Tibial nerve (tissue), 4 donors: ENCODE data around the gene SIRT6. TPM values are rescaled to one million over a fixed set of nuclear protein-coding genes. Genes with fewer than 3 reads are reported as not detected.
"Not testable (repeated sequence)": the region's sequence is repeated elsewhere in the genome, so short reads cannot be mapped to it uniquely, and the experiment has no call there.

Experiments
- DNase-seq, 2 donors: peaks; one replicate each; pipeline ENCODE4 v3.0.0-alpha.2; 2019; ENCODE audit warnings: low spot score in 2 of 2
- H3K27ac ChIP-seq, 4 donors: fragments of 200-600 bp; sonication (generic) in 3 of 4; one replicate each; pipeline ENCODE4 v1.5.1; 2017 to 2019; ENCODE audit warnings: mild to moderate bottlenecking in 1 of 4
- H3K27me3 ChIP-seq, 2 donors: fragments of 200-600 bp; sonication (generic) in 1 of 2; one replicate each; pipeline versions ENCODE4 v1.5.1 to v1.6.0; 2017 to 2019
- H3K36me3 ChIP-seq, 3 donors: fragments of 200-600 bp; sonication (generic); one replicate each; pipeline ENCODE4 v1.5.1; 2018 to 2019
- H3K4me1 ChIP-seq, 4 donors: fragments of 200-600 bp; sonication (generic) in 3 of 4; one replicate each; pipeline ENCODE4 v1.5.1; 2017 to 2019
- H3K4me3 ChIP-seq, 4 donors: fragments of 200-600 bp; sonication (generic) in 3 of 4; one replicate each; pipeline ENCODE4 v1.5.1; 2017 to 2019; ENCODE audit warnings: mild to moderate bottlenecking in 1 of 4, moderate library complexity in 1 of 4
- H3K9me3 ChIP-seq, 4 donors: fragments of 200-600 bp; sonication (generic) in 3 of 4; one replicate each; pipeline ENCODE4 v1.5.1; 2017 to 2019
- EP300 ChIP-seq, 2 donors: sonication (generic); formaldehyde crosslinking; IDR thresholded peaks; one replicate each; pipeline ENCODE4 v1.6.1; 2017; ENCODE audit warnings: antibody characterized with exemption in 2 of 2, mild to moderate bottlenecking in 1 of 2
- POLR2A ChIP-seq, 2 donors: fragments of 450-650 bp; IDR thresholded peaks; one replicate each; pipeline ENCODE4 v1.6.1; 2017; ENCODE audit warnings: antibody characterized with exemption in 2 of 2, mild to moderate bottlenecking in 2 of 2, moderate library complexity in 2 of 2
- WGBS, 2 donors: methylation state at CpG; one replicate each; pipeline ENCODE4 v1.1.5; 2018; 5-methylcytosine and 5-hydroxymethylcytosine counted together
- total RNA-seq, 4 donors: library from RNA; depleted of rRNA; stranded (reverse); fragments of >200 nt; gene quantifications; one replicate each; pipeline ENCODE4 v1.1.0, GENCODE V29; 2016
- TF ChIP-seq, protein P1 (sequence below), 5 experiments: fragments of 200-600 bp in 3 of 5; fragments of 450-650 bp in 2 of 5; sonication (generic) in 3 of 5; IDR thresholded peaks; one replicate each; pipeline ENCODE4 v1.5.1; 2016 to 2019; ENCODE audit warnings: antibody characterized with exemption in 5 of 5, mild to moderate bottlenecking in 3 of 5, moderate library complexity in 2 of 5

The SIRT6 gene
- total RNA-seq, result 10 to 100 TPM; 17.7 to 41.4 (median 38.2) TPM

- WGBS, 2 donors, result 0 to 1% methylated on average over 46 to 57 of the region's 58 CpGs
- peak within 1 kb of the TSS; percentile 67 to 85 (median 82) for H3K27ac ChIP-seq
- peak; percentile 89 for DNase-seq
- H3K9me3 ChIP-seq, result no peaks in the 10 kb centered on the region
- H3K36me3 ChIP-seq, result peaks cover 0 to 35% (median 0%) of the 10 kb centered on the region in 3 donors
- TF ChIP-seq, protein P1, sequence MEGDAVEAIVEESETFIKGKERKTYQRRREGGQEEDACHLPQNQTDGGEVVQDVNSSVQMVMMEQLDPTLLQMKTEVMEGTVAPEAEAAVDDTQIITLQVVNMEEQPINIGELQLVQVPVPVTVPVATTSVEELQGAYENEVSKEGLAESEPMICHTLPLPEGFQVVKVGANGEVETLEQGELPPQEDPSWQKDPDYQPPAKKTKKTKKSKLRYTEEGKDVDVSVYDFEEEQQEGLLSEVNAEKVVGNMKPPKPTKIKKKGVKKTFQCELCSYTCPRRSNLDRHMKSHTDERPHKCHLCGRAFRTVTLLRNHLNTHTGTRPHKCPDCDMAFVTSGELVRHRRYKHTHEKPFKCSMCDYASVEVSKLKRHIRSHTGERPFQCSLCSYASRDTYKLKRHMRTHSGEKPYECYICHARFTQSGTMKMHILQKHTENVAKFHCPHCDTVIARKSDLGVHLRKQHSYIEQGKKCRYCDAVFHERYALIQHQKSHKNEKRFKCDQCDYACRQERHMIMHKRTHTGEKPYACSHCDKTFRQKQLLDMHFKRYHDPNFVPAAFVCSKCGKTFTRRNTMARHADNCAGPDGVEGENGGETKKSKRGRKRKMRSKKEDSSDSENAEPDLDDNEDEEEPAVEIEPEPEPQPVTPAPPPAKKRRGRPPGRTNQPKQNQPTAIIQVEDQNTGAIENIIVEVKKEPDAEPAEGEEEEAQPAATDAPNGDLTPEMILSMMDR (IDR thresholded peaks at IDR 0.05), result peak in 2 of 5 experiments; percentile 21 to 43
- TF ChIP-seq POLR2A (IDR thresholded peaks at IDR 0.05) (peak; percentile 50 to 65), EP300 (IDR thresholded peaks at IDR 0.05) (peak; percentile 94 to 97)
- H3K4me1 ChIP-seq, result peaks cover 0 to 30% (median 15%) of the 10 kb centered on the region in 4 donors
- H3K4me3 ChIP-seq, result peak within 1 kb of the TSS; percentile 86 to 99 (median 90)
- peaks cover 0 to 6% of the 10 kb centered on the region in 2 donors for H3K27me3 ChIP-seq
Measured at GRCh38 chr19:4182084-4182810, at the start of gene SIRT6, which contains the start of gene ANKRD24. TSS of gene SIRT6 (minus strand) at chr19:4182563. CDS start at chr19:4182539, 24 bp downstream. TSS of gene ANKRD24 (plus strand) at chr19:4182689. CDS start at chr19:4186426, 3,737 bp downstream.

GRCh38 chr19:4232139-4232538 is 49.8 kb upstream of the SIRT6 start:
- WGBS, 2 donors, result 60 to 79% methylated on average over 5 of the region's 5 CpGs
- H3K27ac ChIP-seq, H3K36me3 ChIP-seq, H3K4me3 ChIP-seq, DNase-seq, H3K9me3 ChIP-seq: not testable (repeated sequence)
- H3K27me3 ChIP-seq, result peaks cover 0 to 68% of the 10 kb centered on the region in 2 donors
- peaks cover 0 to 12% (median 0%) of the 10 kb centered on the region in 4 donors for H3K4me1 ChIP-seq

DNA sequence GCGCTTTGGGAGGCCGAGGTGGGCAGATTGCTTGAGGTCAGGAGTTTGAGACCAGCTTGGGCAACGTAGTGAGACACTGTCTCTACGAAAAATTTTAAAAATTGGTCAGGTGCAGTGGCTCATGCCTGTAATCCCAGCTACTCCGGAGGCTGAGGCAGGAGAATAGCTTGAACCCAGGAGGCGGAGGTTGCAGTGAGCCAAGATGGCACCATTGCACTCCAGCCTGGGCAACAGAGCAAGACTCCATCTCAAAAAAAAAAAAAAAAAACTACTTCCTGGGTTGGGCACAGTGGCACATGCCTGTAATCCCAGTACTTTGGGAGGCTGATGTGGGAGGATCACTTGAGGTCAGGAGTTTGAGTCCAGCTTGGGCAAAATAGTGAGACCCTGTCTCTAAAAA is 49.2 kb upstream of the SIRT6 start:
- peaks cover 0 to 68% of the 10 kb centered on the region in 2 donors for H3K27me3 ChIP-seq

GRCh38 chr19:4230237-4230636 is 47.9 kb upstream of the SIRT6 start:
- H3K36me3 ChIP-seq, H3K4me3 ChIP-seq, H3K9me3 ChIP-seq, H3K27ac ChIP-seq, DNase-seq: not testable (repeated sequence)
- WGBS, 2 donors, result 80 to 89% methylated on average over 6 of the region's 6 CpGs
- H3K4me1 ChIP-seq, result peaks cover 0 to 12% (median 0%) of the 10 kb centered on the region in 4 donors
- H3K27me3 ChIP-seq, result peaks cover 0 to 62% of the 10 kb centered on the region in 2 donors

More for the DNA sequence above, 49.2 kb upstream of the SIRT6 start:
- H3K4me3 ChIP-seq, H3K9me3 ChIP-seq, DNase-seq, H3K27ac ChIP-seq, H3K36me3 ChIP-seq: not testable (repeated sequence)
- WGBS, 2 donors, result 78 to 86% methylated on average over 6 of the region's 6 CpGs
- peaks cover 0 to 12% (median 0%) of the 10 kb centered on the region in 4 donors for H3K4me1 ChIP-seq

GRCh38 chr19:4229179-4229931 is 47.0 kb upstream of the SIRT6 start, which contains the start of gene EBI3:
TSS of gene EBI3 (plus strand) at chr19:4229523. CDS start at chr19:4229551, 28 bp downstream.
- Histone ChIP-seq H3K9me3 (no peaks in the 10 kb centered on the region), H3K27ac (no peak within 1 kb of the TSS), H3K4me3 (peak within 1 kb of the TSS in 1 of 4 donors; percentile 34), H3K36me3 (no peaks in the 10 kb centered on the region), H3K4me1 (peaks cover 0 to 12% (median 0%) of the 10 kb centered on the region in 4 donors), H3K27me3 (peaks cover 0 to 57% of the 10 kb centered on the region in 2 donors)
- TF ChIP-seq POLR2A (IDR thresholded peaks at IDR 0.05), result no peak
- TF ChIP-seq EP300 (IDR thresholded peaks at IDR 0.05), result no peak
- TF ChIP-seq, protein P1 (IDR thresholded peaks at IDR 0.05), result no peak
- peak in 1 of 2 donors; percentile 7 for DNase-seq
- WGBS, 2 donors, result 10 to 13% methylated on average over 18 to 19 of the region's 19 CpGs

DNA sequence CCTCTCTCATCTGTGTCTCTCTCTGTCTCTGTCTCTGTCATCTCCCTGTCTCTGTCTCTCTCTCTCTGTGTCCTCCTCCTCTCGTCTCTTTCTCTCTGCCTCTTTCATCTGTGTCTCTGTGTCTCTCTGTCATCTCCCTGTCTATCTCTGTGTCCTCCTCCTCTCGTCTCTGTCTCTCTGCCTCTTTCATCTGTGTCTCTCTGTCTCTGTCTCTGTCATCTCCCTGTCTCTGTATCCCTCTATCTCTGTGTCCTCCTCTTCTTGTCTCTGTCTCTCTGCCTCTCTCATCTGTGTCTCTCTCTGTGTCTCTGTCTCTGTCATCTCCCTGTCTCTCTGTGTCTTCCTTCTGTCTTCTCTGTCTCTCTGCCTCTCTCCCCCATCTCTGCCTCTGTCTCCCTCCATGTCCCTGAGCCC is 46.4 kb upstream of the SIRT6 start:
- H3K27ac ChIP-seq, result no peak overlapping the region
- TF ChIP-seq POLR2A (IDR thresholded peaks at IDR 0.05) (no peak), EP300 (IDR thresholded peaks at IDR 0.05) (no peak)
- TF ChIP-seq, protein P1 (IDR thresholded peaks at IDR 0.05), result no peak
- H3K27me3 ChIP-seq, result peaks cover 0 to 52% of the 10 kb centered on the region in 2 donors
- peaks cover 0 to 12% (median 0%) of the 10 kb centered on the region in 4 donors for H3K4me1 ChIP-seq
- H3K36me3 ChIP-seq, result no peaks in the 10 kb centered on the region
- DNase-seq, result no peak
- WGBS, 2 donors, result 66 to 76% methylated on average over 2 of the region's 2 CpGs
- peak overlapping the region in 1 of 4 donors; percentile 34 for H3K4me3 ChIP-seq
- no peaks in the 10 kb centered on the region for H3K9me3 ChIP-seq
